GM12872 (cell line): Measurements from ENCODE around the gene CDKN2D.

Experiments used
- TF ChIP-seq, protein P1 (sequence below): IDR thresholded peaks from 3 replicates; pipeline ENCODE4 v1.5.1; 2011; ENCODE audit warnings: low read depth, mild to moderate bottlenecking, low read length, moderate library complexity; ENCODE audit not compliant: insufficient read depth

CDKN2D gene

DNA sequence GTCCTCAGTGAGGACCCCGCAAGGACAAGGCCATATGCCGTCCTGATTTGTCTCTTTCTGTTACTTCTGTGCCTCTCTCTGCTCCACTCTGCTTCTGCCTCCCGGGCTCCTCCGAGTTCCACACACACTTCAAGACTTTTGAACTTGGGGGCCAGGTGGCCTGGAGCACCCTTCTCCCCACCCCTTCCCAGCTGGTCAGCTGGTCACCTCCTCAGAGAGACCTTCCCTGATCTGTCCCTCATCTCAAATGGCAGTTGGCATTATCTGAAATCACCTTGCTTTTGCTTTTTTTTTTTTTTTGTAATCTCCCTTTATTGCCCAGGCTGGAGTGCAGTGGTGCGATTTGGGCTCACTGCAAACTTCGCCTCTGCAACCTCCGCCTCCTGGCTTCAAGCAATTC lies 49.4 kb downstream of the CDKN2D start:
- TF ChIP-seq, protein P1, sequence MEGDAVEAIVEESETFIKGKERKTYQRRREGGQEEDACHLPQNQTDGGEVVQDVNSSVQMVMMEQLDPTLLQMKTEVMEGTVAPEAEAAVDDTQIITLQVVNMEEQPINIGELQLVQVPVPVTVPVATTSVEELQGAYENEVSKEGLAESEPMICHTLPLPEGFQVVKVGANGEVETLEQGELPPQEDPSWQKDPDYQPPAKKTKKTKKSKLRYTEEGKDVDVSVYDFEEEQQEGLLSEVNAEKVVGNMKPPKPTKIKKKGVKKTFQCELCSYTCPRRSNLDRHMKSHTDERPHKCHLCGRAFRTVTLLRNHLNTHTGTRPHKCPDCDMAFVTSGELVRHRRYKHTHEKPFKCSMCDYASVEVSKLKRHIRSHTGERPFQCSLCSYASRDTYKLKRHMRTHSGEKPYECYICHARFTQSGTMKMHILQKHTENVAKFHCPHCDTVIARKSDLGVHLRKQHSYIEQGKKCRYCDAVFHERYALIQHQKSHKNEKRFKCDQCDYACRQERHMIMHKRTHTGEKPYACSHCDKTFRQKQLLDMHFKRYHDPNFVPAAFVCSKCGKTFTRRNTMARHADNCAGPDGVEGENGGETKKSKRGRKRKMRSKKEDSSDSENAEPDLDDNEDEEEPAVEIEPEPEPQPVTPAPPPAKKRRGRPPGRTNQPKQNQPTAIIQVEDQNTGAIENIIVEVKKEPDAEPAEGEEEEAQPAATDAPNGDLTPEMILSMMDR = no peak

DNA sequence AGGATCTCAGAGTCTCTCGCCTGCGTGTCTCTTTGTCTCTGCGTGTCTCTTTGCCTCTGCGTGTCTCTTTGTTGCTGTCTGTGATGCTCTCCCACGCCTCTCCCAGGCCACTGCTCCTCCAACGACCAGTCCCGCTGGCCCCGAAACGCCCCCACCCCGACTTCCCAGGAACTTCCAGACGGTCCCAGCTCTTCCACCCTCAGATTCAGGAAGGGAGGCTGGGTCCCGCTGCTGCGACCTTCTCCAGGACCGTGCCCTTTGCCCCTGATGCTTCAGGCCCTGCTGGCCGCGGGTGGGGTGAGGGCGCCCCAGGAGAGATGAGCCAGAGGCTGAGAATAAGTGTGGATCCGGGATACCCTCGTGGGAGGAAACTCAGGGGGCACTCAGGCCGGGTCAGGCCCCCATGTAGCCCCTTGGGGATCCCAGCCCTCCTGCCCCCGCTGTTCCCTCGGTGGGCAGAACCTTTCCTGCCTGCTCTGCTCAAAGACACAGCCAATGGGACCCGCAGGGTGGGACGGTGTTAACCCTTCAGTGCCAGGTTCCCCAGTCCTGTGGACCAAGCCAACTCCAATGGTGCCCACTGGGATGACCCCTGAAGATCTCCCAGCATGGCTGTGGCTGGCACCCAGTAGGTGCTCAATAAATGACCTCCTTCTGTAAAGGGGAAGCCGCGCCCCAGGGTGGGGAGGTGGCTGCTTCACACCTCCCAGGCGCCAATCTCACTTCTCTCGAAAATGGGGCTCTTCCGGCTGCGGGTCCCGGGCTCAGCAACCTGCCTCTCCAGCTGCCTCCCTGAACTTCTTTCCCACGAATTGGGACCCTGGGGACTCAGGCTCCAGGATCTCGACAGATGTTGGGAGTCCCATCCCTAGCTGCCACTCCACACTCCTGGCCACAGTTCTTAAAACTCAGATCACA lies 50.1 kb downstream of the CDKN2D start:
- TF ChIP-seq, protein P1 = no peak

DNA sequence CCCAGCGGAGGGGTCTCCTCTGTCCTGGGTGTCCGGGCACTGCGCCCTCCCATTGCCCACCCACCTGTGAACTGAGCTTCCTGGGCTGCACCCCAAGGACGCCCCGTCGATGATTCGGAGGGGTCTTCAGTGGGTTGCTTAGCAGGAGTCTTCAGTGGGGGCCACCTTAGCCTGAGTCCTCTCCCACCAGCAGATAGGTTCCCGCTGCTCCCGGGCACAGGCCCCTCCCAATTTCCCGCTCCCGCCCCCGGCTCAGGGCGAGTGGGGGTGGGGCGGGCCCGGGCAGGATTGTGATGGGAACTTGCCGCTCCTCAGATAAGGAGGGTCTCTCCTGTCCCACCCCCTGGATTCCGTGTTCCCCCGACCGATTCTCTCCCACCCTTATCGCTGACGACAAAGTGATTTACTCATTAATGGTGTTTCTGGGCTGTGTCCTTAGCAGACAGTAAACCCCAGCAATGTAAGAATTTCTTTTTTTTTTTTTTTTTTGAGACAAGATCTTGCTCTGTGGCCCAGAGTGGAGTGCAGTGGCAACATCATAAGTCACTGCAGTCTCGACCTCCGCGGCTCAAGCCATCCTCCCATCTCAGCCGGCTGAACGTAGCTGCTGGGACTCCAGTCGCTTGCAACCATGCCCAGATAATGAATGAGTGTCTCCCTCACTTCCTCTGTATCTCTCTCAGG lies 50.9 kb downstream of the CDKN2D start:
- TF ChIP-seq, protein P1 = no peak

DNA sequence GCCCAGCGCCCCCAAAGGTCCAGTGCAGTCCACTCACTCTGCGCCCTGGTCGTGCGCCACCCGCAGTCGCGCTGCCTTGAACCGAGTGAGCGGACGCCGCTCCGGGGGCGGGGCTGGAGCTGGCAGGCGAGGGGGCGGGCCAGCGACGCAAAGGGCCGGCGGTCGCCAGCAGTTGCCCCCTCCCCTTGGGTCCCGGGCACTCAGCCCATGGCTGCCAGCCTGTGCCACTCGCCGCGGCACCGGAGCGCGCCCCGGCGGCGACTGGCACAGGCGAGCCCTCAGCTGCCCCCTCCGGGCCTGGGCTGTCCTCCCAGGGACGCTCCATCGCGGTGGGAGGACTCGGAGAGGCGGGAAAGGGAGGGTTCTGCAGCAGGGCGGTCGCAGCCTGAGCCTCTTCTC lies 51.4 kb downstream of the CDKN2D start, which contains the start of gene S1PR5:
S1PR5 (minus strand) TSS at position 87 of the 399 bp plus-strand sequence. CDS start 2,436 bp downstream, outside the sequence.
- TF ChIP-seq, protein P1 = no peak

DNA sequence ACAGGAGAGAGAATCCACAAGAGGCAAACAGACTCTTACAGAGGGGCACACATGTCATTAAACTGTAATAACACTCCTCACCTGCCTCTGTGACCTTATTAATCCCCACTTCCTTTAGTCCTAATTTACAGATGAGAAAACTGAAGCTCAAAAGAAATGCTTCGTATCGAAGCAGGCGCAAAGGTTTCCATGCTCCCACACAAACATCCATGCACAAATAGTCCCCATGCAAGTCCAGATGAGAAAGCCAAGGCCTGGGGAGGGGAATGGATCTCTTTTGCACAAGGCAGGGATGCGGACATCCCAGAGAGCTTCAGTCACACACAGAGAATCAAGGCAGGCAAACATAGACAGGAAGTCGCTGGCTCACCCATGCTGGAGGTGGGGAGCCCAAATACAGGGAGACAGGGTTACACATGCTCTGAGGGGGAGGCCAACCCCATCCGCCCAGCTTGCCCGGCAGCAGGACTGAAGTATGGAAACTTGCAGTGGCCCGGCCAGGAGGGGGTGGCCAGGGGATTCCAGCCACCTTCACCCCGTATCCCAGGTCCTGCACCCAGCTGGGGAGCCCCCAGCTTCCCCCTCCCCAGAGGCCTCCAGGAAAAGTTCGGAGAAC lies 52.0 kb downstream of the CDKN2D start:
- TF ChIP-seq, protein P1 = no peak
